HG02884 (cell line): ENCODE data around the gene CORO2B.

ENCODE experiments used
- ATAC-seq: cut with Tn5 transposase; IDR thresholded peaks from one replicate; pipeline ENCODE4 v1.9.1; 2021; ENCODE audit warnings: mild to moderate bottlenecking, moderate library complexity; ENCODE audit not compliant: unreplicated experiment

The CORO2B gene

DNA sequence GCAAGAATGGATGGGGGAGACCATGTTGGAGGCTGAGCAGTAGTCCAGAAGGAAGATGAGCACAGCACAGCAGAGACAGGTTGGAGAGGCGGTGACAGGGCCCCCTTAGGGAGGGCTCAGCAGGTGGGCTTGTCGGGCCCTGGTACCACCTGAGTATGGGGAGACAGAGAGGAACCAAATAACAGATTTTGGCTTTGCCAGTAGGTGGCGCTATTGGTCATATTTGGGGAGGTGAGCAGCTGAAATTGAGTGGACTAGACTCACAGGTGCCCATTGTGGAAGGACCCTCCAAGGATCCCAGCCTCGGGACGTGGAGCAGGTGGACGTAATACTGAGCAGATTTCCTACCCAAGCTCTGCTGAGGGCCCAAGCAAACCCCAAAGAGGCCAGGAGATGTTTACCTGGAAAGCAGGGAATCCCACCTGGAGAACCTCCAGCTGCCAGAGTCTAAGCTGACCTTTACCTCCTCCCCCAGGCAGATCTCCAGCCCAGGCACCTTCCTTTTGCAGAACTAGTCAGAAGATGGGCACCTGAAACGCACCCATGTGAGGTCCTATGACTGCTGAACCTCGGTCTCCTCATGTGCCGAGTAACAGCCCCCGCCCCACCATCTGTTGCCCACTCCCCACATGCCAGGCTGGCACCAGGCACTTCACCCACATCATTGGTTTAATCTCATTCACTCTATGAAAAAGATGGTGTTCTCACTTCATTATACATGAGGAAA, 24.6 kb upstream of the CORO2B start:
- no peak for ATAC-seq

DNA sequence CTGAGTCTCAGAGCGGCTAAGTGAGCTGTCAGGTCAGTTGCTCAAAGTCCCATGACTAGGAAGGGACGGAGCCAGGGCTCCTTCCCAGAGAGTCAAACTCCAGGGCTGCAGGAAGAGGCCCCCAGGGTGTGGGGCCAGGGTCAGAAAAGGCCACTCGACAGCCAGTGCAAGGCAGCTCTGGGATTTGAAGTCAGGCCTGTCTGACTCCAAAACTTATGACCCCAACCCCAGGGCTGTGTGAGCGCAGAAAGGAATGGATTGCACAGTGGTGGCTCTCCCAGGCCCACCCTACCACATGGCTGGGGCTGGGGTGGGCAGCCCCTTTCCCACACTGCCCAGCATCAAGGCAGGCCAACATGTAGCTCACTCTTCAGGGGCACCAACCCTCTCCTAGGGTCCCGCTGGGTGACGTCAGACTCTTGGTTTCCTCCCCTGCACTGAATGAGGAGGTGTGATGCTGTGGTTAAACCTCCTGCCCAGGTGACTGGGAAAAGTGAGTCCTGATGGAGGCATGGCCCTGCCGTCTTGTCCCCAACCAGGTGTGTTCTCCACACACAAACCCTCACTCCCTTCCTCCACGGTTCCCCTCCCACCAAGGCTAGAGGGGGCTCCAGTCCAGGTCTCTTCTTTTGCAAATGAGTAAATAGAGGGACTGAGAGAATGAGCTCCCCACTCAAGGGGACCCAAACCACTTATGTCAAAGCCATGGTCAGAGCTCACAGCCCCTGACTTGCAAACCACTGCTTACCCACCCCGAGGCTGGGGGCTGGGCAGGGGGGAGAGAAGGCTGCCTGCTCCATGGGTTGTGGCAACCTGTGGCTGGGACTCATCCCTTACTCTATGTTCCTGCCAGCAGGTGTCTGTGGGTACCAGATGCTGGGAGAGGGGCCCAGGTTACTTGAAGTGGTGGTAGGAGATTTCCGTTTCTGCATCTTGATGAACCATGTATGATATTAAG, 23.8 kb upstream of the CORO2B start:
- no peak for ATAC-seq

DNA sequence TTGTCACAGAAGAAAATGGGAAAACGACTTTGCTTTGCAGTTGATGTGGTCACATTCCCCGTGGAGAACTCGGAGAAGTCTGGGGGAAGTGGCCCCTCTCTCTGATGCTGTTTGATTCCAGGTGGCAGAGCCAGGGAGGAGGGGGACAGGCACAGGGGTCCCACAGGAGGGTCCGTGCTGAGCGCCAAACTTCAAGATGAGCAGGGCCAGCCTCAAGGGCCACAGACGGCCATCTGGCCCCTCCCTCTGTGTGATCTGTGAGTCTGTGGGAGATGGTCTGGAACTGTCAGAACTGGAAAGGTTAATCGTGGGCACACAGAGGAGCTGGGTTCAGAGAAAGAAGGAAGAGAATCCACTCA, 23.1 kb upstream of the CORO2B start:
- ATAC-seq = no peak

DNA sequence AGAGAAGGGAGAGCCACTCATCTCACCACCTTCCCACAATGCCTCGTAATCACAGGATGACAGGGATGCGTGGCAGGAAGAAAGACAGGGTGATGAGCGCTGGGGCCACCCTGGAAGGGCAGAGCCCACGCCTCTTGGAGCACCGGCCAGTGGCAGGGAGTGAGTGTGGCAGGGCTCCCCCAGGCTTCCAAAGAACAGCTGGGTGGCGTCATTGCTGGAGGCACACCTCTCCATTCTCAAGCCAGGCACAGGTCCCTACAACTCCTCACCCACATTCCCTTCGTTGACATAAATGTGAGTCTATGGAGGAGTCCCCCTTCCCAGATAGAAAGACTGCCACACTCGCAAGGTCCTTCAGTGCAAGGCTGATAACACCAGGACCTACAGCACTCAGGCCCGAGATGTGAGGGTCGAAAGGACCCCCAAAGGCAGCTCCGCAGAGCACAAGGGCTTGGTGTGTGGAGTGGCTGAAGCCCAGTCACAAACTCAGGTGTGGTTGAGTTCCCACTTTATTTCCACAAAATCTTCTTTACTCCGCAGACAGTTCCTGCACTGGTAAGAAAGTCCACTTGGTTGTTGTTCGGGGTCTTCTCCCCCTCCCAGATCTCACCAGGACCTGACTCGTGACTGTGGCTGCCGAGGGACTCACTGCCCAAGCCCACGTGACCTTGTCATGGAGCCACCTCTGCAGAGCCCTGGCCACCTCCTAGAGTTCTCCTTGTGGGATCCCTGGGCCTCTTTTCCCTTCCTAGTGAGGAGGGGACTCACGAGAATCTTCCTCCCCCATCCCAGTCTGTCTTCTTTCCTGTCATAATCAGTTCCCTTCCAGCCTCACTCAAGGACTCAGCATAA, 22.4 kb upstream of the CORO2B start:
- no peak for ATAC-seq

DNA sequence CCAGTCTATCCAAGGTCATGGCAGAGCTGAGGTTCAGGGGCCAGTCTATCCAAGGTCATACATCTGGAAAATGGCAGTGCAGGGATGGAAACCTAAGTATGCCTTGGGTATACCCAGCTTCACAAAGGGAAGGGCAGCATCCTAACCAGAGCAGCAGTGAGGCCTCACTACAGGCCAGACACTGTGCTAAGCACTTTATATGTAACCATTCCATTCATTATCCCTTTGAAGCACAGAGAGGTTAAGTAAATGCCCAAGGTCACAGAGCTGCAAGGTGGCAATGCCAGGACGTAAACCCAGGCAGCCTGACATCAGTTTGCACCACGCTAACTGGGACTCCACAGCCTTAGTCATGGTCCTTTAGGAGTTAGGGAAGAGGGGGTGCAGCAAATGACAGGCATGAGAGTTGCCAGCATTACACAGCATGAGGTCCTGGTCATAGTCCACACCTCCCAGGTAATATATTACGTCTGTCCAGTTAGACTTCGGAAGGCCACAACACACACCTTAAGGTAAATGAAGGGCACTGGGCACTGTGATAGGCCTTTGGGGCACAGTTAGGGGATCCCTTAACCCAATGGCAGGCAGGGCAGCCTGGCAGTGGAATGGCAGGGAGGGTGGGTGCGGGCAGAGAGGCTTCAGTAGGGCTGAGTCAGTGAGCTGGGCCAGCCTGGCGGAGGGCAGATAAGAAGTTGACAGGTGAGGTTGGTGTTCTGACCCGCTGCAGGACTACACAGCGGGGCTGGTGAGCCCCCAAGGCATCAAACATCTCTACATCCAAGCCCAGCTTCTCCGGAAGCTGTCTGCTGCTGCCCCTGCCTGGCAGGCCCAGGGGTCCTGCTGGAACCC, 21.1 kb upstream of the CORO2B start:
- no peak for ATAC-seq

DNA sequence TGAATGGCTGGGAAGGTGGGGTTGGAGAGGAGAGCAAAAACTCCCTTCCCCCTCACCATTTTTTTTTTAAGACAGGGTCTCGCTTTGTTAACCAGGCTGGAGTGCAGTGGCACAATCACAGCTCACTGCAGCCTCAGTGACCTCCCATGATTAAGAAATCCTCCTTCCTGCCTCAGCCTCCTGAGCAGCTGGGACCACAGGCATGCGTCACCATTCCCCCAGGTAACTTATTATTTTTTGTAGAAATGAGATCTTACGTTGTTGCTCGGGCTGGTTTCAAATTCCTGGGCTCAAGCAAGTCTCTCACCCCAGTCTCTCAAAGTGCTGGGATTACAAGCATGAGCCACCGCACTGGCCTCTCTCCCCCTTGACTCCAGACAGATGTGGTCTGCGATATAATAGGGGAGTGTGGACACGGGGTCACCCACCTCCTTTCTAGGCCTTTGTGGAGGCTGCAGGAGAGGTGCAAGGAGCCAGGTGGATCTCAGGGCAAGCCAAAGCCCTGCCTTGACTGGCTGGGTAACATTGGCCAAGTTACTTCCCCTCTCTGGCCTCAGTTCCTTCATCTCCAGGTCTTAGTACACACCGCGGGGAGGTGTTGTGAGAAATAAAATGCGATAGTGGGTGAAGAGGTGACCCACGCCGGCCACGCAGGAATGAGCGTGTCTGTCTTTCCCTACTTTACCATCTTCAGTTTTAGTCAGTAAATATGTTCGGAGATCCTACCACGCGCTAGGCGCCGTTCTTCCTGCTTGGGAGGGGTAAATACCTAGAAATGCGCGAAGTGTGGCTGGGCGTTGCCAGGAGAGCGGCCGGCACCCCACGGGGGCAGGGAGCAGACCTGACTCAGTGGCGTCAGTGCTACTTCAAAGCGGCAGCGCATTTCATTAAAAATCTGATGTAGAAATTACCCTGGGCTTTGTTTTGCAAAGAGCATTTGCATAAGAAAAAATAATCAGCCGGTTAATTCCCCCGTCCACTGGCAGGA, 20.2 kb upstream of the CORO2B start:
- ATAC-seq = no peak

DNA sequence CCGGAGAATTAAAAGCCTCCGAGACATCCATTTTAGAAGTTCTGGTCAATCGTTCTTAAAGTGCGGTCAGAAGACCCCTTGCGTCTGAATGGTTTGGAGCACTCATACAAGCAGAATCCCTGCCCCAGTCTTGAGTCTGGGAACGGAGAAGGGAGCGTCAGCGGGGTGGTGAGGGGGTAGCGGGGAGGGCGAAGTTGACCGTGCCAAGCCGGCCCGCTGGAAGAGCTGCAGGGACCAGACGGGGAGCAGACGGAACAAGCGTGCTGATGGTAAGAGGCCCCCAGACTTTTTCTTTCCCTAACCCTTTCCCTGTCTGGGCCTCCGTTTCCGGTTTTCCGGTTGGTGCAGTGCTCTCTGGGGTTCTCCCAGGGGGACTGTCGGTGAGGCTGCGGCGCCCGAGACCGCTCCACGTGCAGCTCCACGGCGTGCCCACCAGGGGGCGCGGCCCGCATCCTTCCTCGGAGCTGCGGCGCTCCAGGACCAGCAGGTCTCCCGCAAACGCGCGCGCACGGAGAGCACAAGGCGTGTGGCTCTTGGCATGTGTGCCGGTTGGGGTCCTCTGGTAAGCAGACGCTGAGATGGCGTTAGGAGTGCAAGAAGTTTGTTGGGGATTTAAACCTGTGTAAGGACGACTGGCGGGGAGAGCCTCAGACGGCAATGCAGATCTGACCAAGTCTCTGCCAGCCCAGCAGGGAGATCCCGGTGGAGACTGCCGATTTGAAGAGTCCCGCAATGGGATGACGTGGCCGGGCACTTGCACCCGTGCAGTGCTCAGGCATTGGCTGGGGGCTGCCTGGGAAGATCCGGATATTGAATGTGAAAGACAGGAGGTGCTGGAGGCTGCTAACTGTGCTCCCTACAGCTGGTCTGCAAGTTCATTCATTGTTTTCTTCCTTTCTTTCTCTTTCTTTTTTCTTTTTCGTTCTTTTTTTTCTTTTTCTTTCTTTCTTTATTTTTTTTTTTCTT, 19.2 kb upstream of the CORO2B start:
- no peak for ATAC-seq

DNA sequence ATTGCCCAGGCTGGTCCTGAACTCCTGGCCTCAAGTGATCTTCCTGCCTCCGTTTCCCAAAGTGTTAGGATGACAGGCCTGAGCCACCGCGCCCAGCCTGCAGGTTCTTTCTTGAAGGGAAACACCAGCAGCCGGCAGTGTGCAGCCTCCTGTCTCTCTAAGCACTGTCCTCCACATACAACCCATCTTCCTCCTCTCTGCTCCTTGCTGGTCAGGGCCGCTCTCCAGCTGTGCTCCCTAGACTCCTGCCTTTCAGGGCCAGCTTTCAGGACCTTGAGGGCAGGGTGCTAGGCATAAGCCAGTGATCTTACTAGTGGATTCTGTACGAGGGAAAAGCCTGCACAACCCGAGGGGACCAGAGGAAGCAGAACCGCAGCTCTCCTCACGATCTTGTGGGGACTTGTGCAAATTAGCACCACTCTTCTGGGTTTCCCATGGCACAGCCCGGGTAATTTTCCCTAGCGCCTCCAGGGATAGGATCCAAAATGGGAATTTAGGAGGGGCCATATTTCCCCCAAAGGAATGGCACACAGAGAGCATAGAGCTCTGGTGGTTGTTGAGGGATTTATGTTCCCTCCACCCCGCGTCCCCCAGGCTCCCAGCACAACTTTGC, 18.2 kb upstream of the CORO2B start:
- ATAC-seq = no peak

DNA sequence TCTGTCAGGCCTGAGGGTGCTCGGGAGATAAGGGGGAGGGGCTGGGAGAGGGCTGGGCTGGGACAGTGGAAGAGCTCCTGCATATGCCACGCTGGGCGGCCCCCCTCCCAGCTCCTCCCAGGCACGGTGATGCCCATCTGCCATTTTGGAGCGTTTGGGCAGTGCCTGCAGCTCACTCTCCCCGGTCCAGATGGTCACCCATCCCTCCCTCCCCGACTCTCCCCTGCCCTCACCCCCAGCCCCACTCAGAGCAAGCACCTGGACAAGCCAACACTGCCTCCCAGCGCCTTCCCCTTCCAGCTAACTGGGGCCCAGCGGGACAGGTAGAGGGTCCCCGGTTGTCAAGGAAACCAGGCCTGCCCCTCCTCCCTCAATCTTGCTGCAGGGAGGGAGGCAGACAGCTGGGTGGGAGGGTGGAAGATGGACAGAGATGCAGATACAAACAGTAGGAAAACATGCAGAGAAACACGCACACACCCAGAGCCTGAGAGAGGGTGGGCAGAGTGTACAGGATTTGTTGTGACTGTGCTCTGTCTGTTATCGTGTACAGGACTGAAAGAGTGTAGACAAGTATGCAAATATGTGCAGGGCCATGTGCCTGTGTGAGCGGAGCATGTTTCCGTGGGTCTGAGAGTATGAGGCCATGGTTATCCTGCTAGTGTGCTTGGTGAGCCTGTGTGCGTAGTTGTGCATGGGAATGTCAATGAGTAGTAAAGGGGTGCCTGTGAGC, 17.5 kb upstream of the CORO2B start:
- ATAC-seq = no peak

DNA sequence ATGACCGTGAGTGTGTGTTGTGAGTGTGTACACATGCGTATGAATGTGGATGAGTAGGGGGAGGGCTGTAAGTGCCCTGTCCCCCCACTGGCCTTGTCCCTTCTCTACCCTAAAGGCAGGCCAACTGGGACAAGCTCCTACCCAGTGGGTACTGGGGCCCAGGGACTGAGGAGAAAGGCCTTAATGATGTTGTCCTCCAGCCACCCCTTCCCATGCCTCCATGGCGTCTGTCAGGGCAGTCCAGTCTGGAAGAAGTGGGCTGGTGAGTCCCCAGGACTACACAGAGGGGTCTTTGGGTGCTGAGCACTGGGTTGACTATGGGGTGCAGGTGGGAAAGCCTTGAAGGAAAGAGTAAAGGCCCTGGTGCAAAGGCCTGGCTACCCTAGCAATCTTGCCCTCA, 16.9 kb upstream of the CORO2B start:
- no peak for ATAC-seq

DNA sequence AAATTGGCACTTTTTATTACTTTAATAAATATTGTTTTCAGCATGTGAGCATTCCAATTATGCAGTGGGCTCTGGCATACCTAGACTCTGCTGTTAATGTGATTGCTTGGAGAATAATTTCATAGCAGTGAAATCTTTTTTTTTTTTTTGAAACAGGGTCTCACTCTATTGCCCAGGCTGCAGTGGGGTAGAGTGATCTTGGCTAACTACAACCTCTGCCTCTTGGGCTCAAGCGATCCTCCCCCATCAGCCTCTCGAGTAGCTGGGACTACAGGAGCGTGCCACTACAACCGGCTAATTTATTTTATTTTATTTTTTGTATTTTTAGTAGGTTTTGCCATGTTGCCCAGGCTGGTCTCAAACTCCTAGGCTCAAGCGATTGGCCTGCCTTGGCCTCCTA, 14.6 kb upstream of the CORO2B start:
- ATAC-seq = no peak

DNA sequence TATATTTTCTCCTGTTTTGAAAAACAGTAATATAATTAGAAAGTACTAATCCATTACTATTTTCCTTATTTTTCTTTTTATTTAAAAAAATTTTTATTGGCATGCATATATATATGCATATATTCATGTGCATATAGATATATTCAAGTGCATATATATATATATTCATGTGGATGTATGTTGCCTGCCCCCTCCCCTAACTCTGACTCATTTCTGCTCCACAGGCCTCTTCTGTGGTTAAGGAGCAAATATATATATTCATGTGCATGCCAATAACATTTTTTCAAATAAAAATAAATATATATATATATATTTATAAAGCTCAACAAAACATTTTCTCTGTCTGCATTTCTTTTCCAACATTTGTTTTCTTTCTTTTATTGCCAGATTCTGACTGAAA, 13.6 kb upstream of the CORO2B start:
- ATAC-seq = no peak

DNA sequence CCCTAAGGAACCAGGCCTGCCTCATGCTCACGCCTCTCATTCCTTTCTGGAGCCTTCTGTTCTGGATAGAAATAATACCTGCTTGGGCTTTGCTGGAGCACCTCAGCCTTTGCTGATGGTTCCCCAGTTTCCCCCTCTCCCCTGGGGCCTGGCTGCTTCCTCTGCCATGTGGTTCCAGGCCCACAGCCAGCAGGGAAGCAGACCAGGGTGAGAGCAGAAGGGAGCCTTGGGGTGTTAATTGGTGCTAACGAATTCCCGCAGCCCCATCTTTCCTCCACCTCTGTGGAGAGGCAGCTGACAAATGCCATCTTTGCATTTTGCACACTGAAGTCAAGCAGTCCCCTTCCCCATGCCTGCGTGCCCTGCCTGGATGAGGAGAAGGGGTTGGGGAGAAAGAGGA, 13.1 kb upstream of the CORO2B start:
- no peak for ATAC-seq

DNA sequence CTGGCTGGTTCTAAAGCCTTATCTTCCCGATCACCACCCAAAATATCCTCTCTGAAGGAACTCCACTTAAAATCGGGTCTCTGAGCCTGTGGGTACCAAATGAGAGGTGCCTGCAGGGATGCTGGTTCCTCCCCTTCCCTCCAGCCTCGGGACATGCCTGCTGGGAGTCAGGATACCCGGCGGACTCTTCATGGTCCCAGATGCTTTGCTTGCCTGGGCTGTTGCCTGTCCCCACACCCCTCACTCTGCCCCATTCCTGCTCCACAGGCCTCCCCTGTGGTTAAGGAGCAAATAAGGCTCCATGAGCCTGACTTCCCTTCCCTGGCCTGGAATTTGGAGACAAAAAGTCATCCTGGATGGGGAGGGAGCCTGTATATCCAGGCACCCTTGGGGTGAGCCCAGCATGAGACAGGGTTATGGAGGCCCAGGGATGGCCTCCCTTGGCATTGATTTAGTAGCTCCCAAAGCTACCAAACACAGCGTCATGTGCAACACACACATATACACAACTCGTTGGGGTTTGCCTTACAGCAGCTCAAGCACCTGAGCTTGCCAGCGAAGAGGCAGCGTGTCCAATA, 12.3 kb upstream of the CORO2B start:
- ATAC-seq = no peak

DNA sequence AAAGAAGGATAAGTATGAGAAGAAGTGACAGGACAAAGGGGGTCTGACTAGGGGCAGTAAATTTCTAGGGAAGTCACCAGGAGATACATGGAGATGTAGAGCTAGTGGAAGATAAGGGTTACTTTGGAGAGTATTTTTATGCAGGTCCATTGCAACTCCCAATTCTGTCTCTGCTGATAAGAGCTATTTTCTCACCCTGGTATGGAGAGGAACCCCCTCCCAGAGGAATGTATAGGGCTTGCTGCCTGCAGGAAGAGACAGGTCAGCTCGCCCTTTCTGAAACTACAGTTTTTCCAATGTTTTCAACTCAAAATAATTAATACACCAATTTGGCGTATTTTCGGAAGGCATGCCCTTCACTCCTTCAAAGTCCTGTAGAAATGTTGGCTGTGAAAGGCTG, 11.4 kb upstream of the CORO2B start:
- ATAC-seq = no peak

DNA sequence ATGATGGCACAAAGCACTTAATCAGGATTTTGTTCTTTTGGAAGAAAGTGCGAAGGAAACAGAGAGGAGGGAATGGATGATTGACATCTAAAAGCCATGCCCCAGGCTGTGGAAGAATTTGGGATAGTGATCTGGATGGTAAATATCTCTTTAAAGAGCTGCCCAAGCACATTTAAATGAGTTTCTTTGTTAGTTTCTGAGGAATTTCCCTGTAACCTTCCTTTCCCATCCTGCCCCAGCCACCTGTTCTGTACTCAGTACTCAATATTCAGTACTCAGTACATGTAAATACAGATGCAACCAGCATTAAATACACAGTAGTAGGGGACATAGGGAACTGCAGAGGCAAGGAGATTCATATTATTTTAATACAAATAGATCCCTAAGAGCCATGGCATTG, 7.8 kb upstream of the CORO2B start:
- ATAC-seq = no peak

DNA sequence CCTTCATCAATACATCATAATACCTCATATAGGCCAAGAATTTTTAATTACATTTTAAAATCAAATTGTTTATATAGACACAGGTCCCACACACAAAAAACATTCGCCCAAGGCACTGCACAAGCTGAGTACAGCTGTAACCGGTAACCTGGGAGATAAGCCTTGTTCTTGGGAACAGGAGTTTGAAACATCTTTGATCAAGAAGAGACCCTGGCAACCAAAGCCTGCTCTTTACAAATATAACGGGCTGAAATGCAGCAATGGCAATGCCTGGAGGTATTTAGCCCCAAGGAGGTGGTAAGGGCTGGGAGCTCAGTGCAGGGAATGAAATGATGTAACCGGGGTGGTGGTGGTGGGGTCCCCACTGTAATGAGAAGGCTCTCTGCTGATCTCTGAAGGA, 7.2 kb upstream of the CORO2B start:
- ATAC-seq = no peak
